ENCODE results near the gene TTLL8.

GRCh38 chr22:50007057-50007511, 51.0 kb downstream of the TTLL8 start:
- TF ChIP-seq POLR2AphosphoS5 (IDR thresholded peaks at IDR 0.05; ENCODE audit: low read depth, low read length) (no peak), SIN3A (IDR thresholded peaks at IDR 0.05; ENCODE audit: borderline replicate concordance, insufficient read depth, low read length) (no peak), REST (IDR thresholded peaks at IDR 0.05; ENCODE audit: insufficient read depth in 1 of 2, low read depth in 2 of 2, low read length in 2 of 2) (no peak)

Measured in PFSK-1 (cell line).